GM23248 (cell line): ENCODE results near the gene LSR.

Source experiments
- EZH2 ChIP-seq: fragments of 200-600 bp; sonication (generic); IDR thresholded peaks from 2 replicates; pipeline ENCODE4 v1.6.1; 2018; ENCODE audit warnings: antibody characterized with exemption, mild to moderate bottlenecking; ENCODE audit not compliant: insufficient read depth, poor library complexity, severe bottlenecking
- EZH2phosphoT487 ChIP-seq: fragments of 200-600 bp; sonication (generic); IDR thresholded peaks from 2 replicates; pipeline ENCODE4 v1.6.1; 2018; ENCODE audit warnings: antibody characterized with exemption, moderate library complexity, mild to moderate bottlenecking, low read depth; ENCODE audit not compliant: insufficient read depth

DNA sequence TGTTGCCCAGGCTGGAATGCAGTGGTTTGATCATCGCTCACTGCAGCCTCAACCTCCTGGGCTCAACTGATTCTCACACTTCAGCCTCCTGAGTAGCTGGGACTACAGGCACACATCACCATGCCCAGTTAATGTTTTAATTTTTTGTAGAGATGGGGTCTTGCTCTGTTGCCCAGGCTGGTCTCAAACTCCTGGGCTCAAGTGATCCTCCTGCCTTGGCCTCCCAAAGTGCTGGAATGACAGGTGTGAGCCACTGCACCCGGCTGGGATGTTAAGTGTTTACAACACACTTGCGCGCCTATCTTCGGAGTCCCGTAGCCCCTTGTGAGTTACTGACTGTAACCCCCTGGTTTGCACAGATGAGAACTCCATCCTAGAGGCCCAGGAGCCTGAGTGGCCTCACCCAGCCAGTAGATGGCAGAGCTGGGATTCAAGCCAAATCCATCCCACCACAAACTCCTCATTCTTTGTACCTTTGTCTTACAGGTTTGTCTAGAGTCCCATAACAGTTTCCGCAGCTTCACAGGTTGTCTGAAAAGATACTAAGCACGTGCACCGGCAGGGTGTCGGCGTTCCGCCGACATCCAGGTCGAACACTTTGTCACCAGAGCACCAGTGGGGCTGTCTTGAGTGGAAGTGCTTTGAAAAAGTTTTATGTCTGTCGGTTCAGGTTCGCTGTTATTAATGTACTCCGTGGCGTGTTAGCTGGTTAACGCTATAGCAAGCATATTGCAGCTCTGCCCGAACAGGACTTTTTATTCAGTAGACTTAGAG lies 57.9 kb downstream of the LSR start:
- TF ChIP-seq EZH2 (no peak), EZH2phosphoT487 (no peak)
